IPS-18c (cell line): ENCODE data around the gene SEMA4B.

Experiments used
- H3K4me3 ChIP-seq: 2 replicates; pipeline ENCODE4 v1.7.0; 2013; ENCODE audit warnings: low read depth, mild to moderate bottlenecking, low read length, moderate library complexity; ENCODE audit not compliant: insufficient read depth
- H3K9me3 ChIP-seq: one replicate; pipeline ENCODE4 v1.6.1; 2013; ENCODE audit warnings: mild to moderate bottlenecking, low read length, moderate library complexity; ENCODE audit not compliant: control insufficient read depth, insufficient read depth

The SEMA4B gene

DNA sequence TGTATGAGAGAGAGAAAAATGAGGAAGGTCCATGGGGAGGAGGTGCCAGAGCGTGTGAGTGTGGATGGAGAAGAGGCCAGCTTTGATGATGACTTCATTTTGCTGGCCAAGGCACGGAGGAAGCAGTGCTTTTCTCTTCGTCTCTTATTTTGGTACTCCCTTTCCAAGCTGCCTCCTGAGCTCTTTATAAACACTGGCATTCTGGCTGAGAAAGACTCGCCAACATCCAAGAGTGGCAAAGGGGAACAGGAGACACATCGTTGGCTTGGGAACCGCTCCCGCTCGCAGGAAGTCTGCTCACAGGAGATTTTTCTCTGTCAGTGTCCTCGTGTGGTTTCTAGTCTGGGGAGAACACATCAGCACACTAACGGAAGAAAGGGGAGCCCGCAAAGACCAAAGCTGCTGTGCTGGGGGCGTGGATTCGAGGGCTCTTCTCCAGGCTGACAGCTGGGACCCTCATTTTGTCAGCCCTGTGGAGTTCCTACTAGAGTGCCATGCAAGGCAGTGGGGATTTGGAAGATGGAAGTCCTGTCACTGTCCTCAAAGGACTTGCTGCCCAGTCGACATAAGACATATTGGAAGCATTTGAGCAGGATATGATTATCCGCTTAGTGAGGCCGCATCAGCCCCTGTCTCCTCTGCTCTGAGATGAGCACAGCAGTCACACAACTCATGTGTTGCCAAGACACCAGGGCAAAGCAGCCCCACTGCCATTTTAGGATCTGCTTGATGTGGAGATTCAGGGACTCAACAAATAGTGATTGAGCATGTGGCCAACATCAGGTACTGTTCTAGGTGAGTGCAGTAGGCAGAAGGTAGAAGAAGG lies 8.0 kb upstream of the SEMA4B start:
- Histone ChIP-seq H3K9me3 (no peaks in the 10 kb centered on the region), H3K4me3 (no peak overlapping the region)

DNA sequence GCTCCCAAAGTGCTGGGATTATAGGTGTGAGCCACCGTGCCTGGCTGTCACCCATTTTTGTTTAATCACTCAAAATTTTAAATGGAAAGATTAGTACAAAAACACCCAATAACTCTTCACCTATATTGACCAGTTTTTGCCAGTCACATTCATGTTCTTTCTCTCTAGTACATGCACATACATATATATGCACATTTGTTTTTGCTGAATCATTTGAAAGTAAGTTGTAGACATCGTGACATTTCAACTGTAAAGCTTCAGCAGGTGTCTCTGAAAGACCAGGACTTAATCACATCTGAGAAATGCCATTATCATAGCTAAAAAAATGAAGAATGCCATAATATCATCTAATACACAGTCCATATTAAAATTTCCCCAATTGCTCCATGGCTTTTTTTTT lies 6.5 kb upstream of the SEMA4B start:
- H3K9me3 ChIP-seq, result no peaks in the 10 kb centered on the region
- no peak overlapping the region for H3K4me3 ChIP-seq

DNA sequence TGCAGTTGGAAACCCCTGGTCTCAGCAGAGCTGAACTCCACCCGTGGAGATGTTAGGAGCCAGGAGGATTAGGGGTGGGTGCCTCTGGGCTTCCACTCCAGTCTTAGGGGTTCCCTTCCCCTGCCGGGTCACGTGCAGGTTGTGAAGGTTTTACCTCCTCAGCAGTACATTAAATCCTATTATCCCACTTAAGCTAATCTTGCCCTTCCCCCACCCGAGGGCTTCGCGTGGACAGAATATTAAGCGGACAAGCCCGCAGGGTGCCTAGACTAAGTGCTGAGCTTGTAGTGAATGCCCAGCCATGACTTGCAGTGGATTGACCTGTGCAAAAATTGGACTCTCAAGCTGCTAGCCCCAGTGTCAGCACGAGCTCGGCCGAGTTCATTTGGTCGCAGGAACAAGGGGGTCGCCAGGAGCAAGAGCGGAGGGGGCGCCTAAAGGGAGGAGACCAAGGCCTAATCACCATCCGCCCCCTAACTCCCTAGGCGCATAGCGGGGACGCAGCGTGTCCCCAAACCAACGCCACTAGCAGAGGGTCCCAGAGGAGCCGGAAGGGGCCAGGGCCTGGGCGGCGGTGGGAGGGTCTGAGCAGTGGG lies 498 bp upstream of the SEMA4B start:
- Histone ChIP-seq H3K4me3 (peak overlapping the region; percentile 91), H3K9me3 (no peaks in the 10 kb centered on the region)

DNA sequence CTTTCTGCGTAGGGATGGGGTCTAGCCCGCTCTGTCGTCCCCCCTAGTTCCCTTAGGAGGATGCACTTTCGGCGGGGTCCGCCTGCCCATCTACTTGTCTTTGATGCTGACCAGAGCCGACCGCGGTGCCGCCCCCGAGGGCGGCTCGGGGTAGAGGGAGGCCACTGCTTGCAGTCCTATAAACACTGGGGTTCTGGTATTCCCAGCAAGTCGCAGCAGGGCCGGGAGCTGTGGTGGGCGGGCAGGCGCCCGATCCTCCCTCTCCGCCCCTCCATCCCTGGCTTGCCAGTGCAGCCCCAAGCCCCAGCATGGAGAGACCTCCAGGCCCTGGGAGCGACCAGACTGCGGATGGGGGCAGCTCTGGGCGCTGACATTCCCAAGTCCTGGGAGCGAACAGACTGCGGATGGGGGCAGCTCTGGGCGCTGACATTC lies 830 bp downstream of the SEMA4B start:
- H3K4me3 ChIP-seq, result peak overlapping the region; percentile 91

DNA sequence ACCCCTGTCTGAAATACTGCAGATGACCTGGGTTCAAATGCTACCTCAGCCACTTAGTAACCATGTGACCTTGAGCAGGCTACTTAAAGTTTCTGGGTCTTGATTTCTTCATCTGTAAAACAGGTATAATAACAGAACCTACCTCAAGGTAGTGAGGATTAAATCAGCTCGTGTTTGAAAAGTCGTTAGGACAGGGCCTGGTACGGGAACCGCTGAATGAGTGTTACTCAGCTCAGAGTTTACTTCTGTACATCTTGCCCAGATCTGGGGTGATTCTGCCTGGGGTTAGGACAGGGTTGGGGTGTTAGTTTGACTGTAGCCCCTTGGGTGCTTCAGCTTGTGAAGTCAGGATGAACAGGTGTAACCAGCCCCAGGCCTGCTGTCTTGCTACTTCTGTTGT lies 1.8 kb downstream of the SEMA4B start:
- Histone ChIP-seq H3K9me3 (no peaks in the 10 kb centered on the region), H3K4me3 (peak overlapping the region; percentile 91; the same call in 1 of the 2 replicates)

More for the DNA sequence above, 830 bp downstream of the SEMA4B start:
- H3K9me3 ChIP-seq, result no peaks in the 10 kb centered on the region

DNA sequence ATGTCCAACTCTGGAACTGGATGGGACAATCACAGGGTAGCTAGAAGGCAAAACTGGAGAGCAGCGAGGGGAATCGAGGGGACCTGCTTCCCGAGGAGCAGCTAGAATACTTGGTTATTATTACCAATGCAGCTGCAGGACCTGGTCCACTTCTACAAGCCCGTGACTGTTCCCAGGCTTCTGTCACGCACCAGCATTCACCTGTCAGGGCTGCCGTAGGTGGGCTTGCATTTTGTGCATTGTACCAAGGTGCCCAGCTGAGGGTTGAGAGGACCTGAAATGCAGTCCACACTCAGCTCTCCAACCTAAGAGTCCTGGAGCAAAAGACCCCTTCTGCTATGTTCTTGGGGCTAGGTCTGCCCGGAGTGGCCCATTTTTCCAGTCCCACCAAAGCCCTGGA lies 2.3 kb downstream of the SEMA4B start:
- no peak overlapping the region for H3K4me3 ChIP-seq
- no peaks in the 10 kb centered on the region for H3K9me3 ChIP-seq

DNA sequence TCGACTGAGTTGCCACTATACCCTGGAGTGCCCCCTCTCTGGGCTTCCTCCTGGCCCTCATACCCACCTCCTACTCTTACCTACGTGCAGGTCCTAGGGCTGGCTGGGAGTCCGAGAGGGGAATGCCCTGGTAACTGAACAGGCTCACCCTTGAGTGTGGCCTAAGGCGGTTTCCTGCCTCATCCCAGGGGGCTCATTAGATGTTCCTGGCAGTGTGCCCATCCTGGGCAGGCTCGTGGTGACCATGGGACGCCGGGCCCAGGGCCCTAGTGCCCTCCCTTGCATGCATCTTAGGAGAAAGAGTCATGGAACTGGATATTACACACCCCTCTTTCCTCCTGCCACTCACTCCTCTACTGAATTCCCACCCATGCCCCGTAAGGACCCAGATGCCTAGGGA lies 2.8 kb downstream of the SEMA4B start:
- H3K4me3 ChIP-seq, result no peak overlapping the region
- H3K9me3 ChIP-seq, result no peaks in the 10 kb centered on the region

DNA sequence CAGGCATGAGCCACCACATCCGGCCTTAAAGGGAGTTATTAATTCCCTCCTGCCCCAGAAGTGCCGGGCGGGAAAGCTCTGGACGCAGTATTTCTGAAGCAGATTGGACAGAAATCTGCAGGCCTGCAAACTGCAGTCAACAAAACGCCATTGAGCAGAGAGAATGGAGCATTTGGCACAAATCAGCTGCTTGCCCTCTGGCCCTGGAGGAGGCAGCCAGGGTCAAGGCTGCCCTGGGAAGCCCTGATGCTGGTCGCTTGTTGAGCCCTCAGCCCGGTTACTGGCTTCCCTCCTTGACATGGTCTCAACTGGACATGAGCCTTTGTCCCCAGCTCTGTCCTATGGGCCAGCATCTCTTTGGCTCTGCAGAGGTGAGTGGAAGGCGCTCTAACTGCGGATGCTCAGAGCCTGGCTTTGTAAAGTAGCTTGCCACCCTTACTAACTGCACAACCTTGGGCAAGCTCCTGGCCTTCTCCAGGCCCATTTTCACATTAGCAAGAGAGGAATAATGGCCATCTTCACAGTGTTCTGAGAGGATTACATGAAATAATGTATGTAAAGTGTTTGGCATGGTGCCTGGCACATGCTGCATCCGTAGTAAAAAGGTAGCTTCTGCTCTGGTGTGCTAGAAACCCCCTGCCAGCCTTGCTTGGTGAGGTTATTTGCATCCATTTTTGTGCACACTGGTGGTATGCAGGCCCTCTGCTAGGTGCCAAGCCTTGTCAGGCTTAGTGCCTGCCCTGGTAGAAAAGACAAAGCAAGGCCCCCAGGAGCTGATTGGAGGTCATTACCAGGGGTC lies 4.1 kb downstream of the SEMA4B start:
- Histone ChIP-seq H3K4me3 (no peak overlapping the region), H3K9me3 (no peaks in the 10 kb centered on the region)

DNA sequence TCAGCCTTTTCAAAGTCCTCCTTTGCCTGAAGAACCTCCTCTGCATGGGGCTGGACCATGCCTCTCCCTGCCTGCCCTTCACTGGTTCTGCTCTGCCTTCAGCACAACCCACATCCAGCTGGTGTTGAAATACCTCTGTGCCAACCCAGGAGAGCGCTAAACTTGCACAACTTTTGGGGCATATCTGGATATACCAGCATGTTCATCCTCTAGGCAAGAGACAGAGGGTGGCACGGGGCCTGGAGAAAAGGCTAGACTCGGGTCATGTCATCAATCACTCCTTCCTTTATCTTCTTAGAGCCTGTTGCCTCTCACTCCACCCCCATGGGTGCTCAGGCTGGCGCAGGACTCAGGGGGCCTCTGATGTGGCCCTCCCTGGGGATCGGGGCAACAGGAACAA lies 4.8 kb downstream of the SEMA4B start:
- no peaks in the 10 kb centered on the region for H3K9me3 ChIP-seq
- H3K4me3 ChIP-seq, result no peak overlapping the region; the same call in 1 of the 2 replicates

DNA sequence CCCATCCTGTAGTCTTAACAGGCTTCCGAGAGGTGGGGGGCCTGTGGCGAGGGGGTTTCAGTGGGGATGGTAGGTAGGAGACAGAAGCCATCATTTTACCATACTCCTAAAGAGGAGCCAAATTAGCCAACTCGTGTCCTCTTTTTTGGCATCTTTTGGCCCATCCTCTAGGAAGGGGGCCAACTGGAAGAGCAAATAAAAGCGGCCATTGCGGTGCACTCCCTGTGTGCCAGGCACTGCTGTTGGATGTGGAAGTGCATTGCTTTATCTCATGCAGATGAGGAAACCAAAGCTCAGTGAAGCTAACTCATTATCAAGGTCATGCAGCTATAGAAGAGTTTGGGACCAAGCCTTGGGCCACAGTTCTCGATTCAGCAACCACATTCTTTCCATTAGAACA lies 6.1 kb downstream of the SEMA4B start:
- Histone ChIP-seq H3K9me3 (no peaks in the 10 kb centered on the region), H3K4me3 (no peak overlapping the region)

DNA sequence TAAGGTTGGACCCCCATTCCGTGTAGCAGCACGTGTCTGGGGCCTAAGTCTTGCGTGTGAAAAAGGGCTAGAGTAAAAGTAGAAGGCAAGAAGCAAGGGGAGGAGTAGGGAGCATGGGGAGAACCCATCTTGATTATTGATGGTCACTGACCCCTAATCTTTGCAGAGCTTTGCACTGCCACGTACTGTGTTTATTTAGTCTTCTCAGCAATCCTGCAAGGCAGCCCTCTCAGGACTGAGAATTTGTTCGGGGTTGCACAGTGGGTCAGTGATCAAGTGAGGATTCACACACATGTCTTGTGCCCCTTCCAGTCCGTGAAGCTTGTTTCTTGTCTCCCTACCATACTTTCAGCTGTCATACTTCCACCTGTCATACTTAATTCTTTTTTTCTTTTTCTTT lies 7.2 kb downstream of the SEMA4B start:
- Histone ChIP-seq H3K9me3 (no peaks in the 10 kb centered on the region), H3K4me3 (no peak overlapping the region)

DNA sequence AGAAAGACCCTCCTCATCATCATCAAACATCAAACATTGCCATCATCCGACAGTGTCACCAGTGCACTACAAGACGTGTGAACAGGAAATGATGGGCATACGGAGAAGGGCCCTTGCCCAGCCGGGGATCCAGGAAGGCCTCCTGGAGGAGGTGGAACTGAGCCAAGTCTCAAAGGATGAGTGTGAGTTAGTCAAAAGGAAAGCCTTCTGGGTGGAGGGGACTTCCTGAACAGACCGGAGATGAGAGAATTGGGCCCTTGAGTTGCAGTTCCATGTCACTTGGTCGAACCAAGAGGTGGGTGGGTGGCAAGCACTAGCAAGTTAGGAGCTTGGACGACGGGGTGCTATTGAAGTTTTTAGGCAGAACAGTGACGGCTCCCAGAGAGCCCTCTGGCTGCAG lies 8.5 kb downstream of the SEMA4B start:
- Histone ChIP-seq H3K9me3 (no peaks in the 10 kb centered on the region), H3K4me3 (no peak overlapping the region)

DNA sequence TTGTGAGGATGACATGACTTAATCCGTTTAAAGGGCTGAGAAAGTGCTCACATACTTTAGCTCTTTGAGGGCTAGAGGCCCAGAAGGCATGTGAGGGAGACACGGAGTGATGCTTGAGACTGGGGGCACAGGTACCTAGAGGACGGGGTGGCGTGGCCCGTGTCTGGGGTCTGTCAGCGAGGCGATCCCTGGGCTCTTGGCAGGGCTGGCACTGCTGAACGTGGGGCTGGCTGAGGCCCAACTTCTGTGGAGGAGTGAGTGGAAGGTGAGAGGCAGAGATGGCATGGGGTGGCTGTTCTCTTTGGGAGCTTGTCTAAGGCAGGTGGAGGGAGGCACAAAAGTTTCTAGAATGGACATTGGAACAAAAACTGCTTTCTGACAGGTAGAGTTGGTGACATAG lies 9.5 kb downstream of the SEMA4B start:
- H3K9me3 ChIP-seq, result no peaks in the 10 kb centered on the region

DNA sequence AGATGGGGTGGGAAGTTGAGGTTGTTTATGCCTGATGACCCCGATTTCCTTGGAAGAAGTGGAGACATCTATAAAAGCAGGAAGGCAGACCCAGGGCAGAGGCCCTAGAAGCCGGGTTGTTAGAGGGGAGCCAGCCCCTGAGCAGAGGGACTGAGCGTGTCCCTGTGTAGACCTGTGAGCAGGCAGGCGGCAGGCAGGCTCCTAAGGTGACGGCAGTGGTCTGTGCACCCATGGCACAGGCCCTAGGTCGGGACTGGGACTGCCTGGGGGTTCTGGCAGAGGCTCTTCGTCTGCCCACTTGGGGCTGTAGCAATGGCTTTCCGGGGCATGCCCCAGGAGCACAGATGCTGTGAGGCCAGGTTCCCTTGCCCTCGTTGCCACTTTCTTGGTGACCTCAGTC lies 9.9 kb downstream of the SEMA4B start:
- H3K9me3 ChIP-seq, result no peaks in the 10 kb centered on the region
- H3K4me3 ChIP-seq, result no peak overlapping the region

More for the DNA sequence above, 9.5 kb downstream of the SEMA4B start:
- H3K4me3 ChIP-seq, result no peak overlapping the region

DNA sequence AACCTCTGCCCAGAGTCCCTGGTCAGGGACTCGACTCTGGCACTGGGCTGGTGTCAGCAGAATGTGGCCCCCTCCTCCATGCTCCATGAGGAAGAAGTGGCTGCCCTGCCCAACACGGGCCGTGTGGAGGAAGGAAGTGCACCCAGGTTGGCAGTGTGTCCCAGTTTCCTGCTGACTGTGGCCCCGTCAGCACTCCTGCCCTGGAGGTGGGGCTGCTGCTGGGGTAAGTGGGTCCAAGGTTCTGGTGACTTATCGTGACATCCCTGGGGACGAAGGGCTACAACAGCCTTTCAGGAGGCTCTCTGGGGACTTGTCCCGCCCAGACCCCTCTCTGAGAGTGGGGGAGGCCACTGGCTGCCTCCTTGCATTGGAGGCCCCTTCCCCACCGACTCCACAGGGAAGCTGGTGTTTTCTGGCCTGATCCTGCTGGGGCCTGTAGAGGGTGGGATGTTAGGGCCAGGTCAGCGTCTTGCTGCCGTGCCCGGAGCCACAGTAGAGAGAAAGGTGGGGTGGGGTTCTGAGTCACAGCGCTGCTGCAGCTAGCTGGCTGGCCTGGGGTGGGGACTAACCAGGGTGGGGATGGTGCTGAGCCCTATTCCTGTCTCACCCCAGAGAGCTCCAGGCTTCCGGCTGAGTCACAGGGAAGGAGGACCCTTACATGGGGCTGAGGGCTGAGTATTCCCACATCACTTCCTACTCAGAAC lies 10.5 kb downstream of the SEMA4B start:
- Histone ChIP-seq H3K9me3 (no peaks in the 10 kb centered on the region), H3K4me3 (no peak overlapping the region)

DNA sequence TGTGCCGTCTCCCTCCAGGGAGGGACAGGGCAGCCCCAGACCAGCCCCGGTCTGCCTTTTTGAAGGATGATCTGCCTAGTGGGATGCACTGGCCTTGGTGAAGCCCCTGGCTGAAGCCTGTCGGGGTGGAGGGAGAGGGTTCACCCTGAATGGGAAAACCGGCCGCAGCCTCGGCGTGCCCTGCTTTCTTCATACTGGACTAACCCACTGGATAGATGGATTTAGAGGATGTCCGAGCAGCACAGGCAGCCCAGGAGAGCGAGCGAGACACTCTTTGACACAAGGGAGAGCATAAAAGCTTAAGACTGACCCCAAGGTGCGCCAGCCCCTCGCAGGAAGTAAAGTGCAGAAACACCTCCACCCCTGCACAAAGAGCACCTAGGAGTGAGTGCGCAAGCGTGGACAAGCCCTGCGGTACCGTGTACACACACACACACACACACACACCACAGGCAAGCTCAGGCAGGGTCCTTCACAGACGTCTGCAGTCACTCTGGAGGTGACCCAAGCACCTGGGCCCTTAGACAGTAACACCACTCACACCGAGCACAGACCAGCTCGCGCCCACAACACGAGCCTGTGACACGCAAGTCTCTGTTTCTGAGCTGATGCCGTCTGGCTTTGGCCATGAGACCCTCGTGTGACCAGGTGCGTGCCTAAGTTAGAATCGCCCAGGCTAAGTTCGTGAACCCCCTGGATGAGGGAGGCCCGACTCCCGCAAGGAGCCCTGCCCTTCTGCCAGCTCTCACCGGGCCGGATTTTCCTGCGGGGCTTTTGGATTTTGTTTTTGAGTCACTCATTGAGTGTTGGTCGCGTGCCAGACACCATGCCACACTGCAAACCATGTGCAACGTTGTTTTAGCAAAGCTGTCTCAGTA lies 11.3 kb downstream of the SEMA4B start:
- Histone ChIP-seq H3K4me3 (no peak overlapping the region), H3K9me3 (no peaks in the 10 kb centered on the region)
